ENCODE data around the gene CHCHD6. TPM values are rescaled to one million over a fixed set of nuclear protein-coding genes. Genes with fewer than 3 reads are reported as not detected.

CHCHD6 gene
- total and polyA plus RNA-seq, 2 of the 4 experiments (the other 2 are of a cell fraction), result 18.8 to 28.9 TPM

DNA sequence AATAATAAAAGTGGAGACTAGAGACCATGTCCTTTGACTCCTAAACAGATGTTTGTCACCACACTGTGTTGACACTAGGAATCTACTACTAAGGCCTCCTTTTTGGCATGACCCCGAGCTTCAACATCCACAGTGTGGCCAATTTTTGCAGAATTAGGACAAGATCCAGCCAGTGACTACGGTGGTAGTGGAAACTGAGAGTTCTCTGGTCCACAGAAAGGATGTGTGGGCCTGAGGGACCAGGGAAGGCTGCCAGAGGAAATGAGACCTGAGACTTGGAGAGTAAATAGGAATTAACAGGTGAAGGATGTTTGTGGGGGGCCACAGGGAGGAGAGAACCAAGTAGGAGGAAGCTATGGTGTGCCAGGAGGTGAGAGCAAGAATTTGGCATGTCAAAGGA, 122.7 kb downstream of the CHCHD6 start:
- Histone ChIP-seq H2AK5ac (ENCODE audit: low read depth, low read length) (no peak overlapping the region), H2BK20ac (ENCODE audit: low read depth, low read length) (no peak overlapping the region), H3K9ac (ENCODE audit: low read depth, low read length) (no peak overlapping the region), H3K4me1 (ENCODE audit: control insufficient read depth, insufficient read depth, low read length) (no peaks in the 10 kb centered on the region), H4K8ac (ENCODE audit: low read depth in 2 of 2, low read length in 2 of 2) (no peak overlapping the region), H2BK15ac (ENCODE audit: low read depth, low read length) (no peak overlapping the region), H2AFZ (replicated peaks; ENCODE audit: low read length, poor library complexity) (no peak overlapping the region), H3K27ac (ENCODE audit: insufficient read depth, low read length) (no peak overlapping the region), H3K79me1 (ENCODE audit: low read depth in 1 of 2, low read length in 2 of 2) (no peaks in the 10 kb centered on the region), H3K27me3 (ENCODE audit: control insufficient read depth, insufficient read depth, low read length) (no peaks in the 10 kb centered on the region), H3K56ac (ENCODE audit: extremely low read depth, insufficient read depth, low read length) (no peak overlapping the region), H4K91ac (ENCODE audit: insufficient read depth, low read depth, low read length) (no peak overlapping the region), H3K14ac (replicated peaks; ENCODE audit: low read depth, low read length) (no peak overlapping the region), H2BK5ac (ENCODE audit: low read depth, low read length, poor library complexity, severe bottlenecking) (no peak overlapping the region), H3K36me3 (ENCODE audit: control insufficient read depth, insufficient read depth, low read length) (no peaks in the 10 kb centered on the region), H3K4me3 (ENCODE audit: insufficient read depth, low read depth, low read length) (no peak overlapping the region), H4K20me1 (ENCODE audit: insufficient read depth, low read length) (no peaks in the 10 kb centered on the region), H3K4me2 (ENCODE audit: low read depth, low read length) (no peak overlapping the region), H3K23ac (ENCODE audit: low read depth, low read length) (no peak overlapping the region), H3K18ac (ENCODE audit: low read depth, low read length) (no peak overlapping the region), H4K5ac (ENCODE audit: low read depth, low read length) (no peak overlapping the region), H3K4ac (ENCODE audit: low read depth, low read length) (no peak overlapping the region), H3K9me3 (ENCODE audit: control insufficient read depth, insufficient read depth, low read length) (no peaks in the 10 kb centered on the region), H2AK9ac (replicated peaks; ENCODE audit: low read depth, low read length, poor library complexity) (no peak overlapping the region), H3K9me1 (ENCODE audit: insufficient read depth, low read length) (no peaks in the 10 kb centered on the region), H2BK120ac (ENCODE audit: low read depth, low read length) (no peak overlapping the region)
- ChIA-PET POLR2A (ENCODE audit: unreplicated experiment) (no interaction called here), CTCF (no interaction called here)
- BruUV-seq (replicated peaks), result no TSS peak
- in situ Hi-C loops (cut with MboI; ENCODE audit: low sequenced_read_pairs) (no loop called here), dilution Hi-C loops (cut with HindIII; ENCODE audit: low sequenced_read_pairs, unreplicated experiment) (no loop called here), intact Hi-C loops (cut with micrococcal nuclease) (no loop called here)
- DNase-seq, result no peak
- TF ChIP-seq, protein P1, sequence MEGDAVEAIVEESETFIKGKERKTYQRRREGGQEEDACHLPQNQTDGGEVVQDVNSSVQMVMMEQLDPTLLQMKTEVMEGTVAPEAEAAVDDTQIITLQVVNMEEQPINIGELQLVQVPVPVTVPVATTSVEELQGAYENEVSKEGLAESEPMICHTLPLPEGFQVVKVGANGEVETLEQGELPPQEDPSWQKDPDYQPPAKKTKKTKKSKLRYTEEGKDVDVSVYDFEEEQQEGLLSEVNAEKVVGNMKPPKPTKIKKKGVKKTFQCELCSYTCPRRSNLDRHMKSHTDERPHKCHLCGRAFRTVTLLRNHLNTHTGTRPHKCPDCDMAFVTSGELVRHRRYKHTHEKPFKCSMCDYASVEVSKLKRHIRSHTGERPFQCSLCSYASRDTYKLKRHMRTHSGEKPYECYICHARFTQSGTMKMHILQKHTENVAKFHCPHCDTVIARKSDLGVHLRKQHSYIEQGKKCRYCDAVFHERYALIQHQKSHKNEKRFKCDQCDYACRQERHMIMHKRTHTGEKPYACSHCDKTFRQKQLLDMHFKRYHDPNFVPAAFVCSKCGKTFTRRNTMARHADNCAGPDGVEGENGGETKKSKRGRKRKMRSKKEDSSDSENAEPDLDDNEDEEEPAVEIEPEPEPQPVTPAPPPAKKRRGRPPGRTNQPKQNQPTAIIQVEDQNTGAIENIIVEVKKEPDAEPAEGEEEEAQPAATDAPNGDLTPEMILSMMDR (conservative IDR thresholded peaks at IDR 0.05; ENCODE audit: low read depth, low read length), result no peak
- TF ChIP-seq BHLHE40 (IDR thresholded peaks at IDR 0.05; ENCODE audit: low read depth, low read length) (no peak), SMC3 (IDR thresholded peaks at IDR 0.05; ENCODE audit: low read depth, low read length) (no peak), NFE2L2 (IDR thresholded peaks at IDR 0.05; ENCODE audit: low read depth, low read length) (no peak), MAFK (IDR thresholded peaks at IDR 0.05; ENCODE audit: low read depth, low read length) (no peak), CHD1 (IDR thresholded peaks at IDR 0.05; ENCODE audit: low read depth, low read length) (no peak), FOS (IDR thresholded peaks at IDR 0.05; ENCODE audit: low read depth, low read length) (no peak), RFX5 (IDR thresholded peaks at IDR 0.05; ENCODE audit: low read depth, low read length) (no peak)
- no peak for ATAC-seq (ENCODE audit: low read depth)
- 86% methylated on average over 1 of the region's 2 CpGs; no CpG with 5 or more reads in 1 of the 2 experiments for WGBS, 2 experiments (ENCODE audit: extremely low coverage in 2 of 2, insufficient read length in 1 of 2)

Measured in IMR-90 (cell line).